PC-9 (cell line): ENCODE results near the gene PRKAR2B. TPM values are rescaled to one million over a fixed set of nuclear protein-coding genes. Genes with fewer than 3 reads are reported as not detected.

Experiments used
- Bru-seq: library from RNA; stranded (reverse); fragments of 400-500 nt; gene quantifications from one replicate; lab custom pipeline; 2021; lab: Mats Ljungman, UMichigan
- BruChase-seq, 2 experiments: library from RNA; stranded (reverse); fragments of 400-500 nt; gene quantifications; one replicate each; lab custom pipeline; 2021; lab: Mats Ljungman, UMichigan
- BruUV-seq: library from RNA; stranded (reverse); fragments of 400-500 nt; replicated peaks from 2 replicates; lab custom pipeline; 2021; lab: Mats Ljungman, UMichigan
- CTCF ChIA-PET: fragments of 300-600 bp; sonication (Branson Sonifier 250); formaldehyde crosslinking; loops from one replicate; lab custom pipeline; 2022; ENCODE audit warnings: antibody characterized with exemption; lab: Charles Lee
- POLR2A ChIA-PET: fragments of 300-600 bp; sonication (Branson Sonifier 250); formaldehyde crosslinking; loops from one replicate; lab custom pipeline; 2022; ENCODE audit warnings: antibody characterized with exemption; ENCODE audit not compliant: unreplicated experiment; lab: Charles Lee
- DNase-seq, 2 experiments: peaks; one replicate each; pipeline versions ENCODE4 v3.0.0 to v3.0.0-alpha.2; 2015 to 2022; ENCODE audit warnings: mixed read lengths in 1 of 2
- H2AFZ ChIP-seq: fragments of 200-600 bp; sonication (generic); 2 replicates; pipeline ENCODE4 v1.8.1; 2017; ENCODE audit warnings: antibody characterized with exemption
- H3F3A ChIP-seq: fragments of 200-600 bp; sonication (generic); 2 replicates; pipeline ENCODE4 v1.8.1; 2017; ENCODE audit warnings: antibody characterized with exemption, mild to moderate bottlenecking, low read depth; ENCODE audit not compliant: insufficient read depth
- H3K27ac ChIP-seq: fragments of 200-600 bp; sonication (generic); 2 replicates; pipeline ENCODE4 v1.6.1; 2016; ENCODE audit warnings: mixed run types
- H3K27me3 ChIP-seq: fragments of 200-600 bp; sonication (generic); 2 replicates; pipeline ENCODE4 v1.6.1; 2016; ENCODE audit warnings: low read depth, mixed run types; ENCODE audit not compliant: insufficient read depth
- H3K36me3 ChIP-seq: fragments of 200-600 bp; sonication (generic); 2 replicates; pipeline ENCODE4 v1.6.1; 2016; ENCODE audit warnings: low read depth, mixed run types
- H3K4me1 ChIP-seq: fragments of 200-600 bp; sonication (generic); replicated peaks from 2 replicates; pipeline ENCODE4 v1.6.1; 2016; ENCODE audit warnings: mixed run types; ENCODE audit not compliant: insufficient read depth
- H3K4me2 ChIP-seq: fragments of 200-600 bp; sonication (generic); 2 replicates; pipeline ENCODE4 v1.6.1; 2017; ENCODE audit warnings: mixed run types
- H3K4me3 ChIP-seq: fragments of 200-600 bp; sonication (generic); 2 replicates; pipeline ENCODE4 v1.6.1; 2016; ENCODE audit warnings: mixed run types
- H3K79me2 ChIP-seq: fragments of 200-600 bp; sonication (generic); 2 replicates; pipeline ENCODE4 v1.6.1; 2017; ENCODE audit warnings: low read depth, mixed run types
- H3K9me2 ChIP-seq: fragments of 200-600 bp; sonication (generic); 2 replicates; pipeline ENCODE4 v1.8.1; 2017; ENCODE audit warnings: mild to moderate bottlenecking; ENCODE audit not compliant: insufficient read depth
- H3K9me3 ChIP-seq: fragments of 200-600 bp; sonication (generic); 2 replicates; pipeline ENCODE4 v1.8.1; 2016; ENCODE audit warnings: low read depth; ENCODE audit not compliant: insufficient read depth
- H4K20me1 ChIP-seq: fragments of 200-600 bp; sonication (generic); 2 replicates; pipeline ENCODE4 v1.8.1; 2017; ENCODE audit not compliant: insufficient read depth
- CTCF ChIP-seq: fragments of 200-600 bp; sonication (generic); conservative IDR thresholded peaks from 2 replicates; pipeline ENCODE4 v1.6.1; 2017; ENCODE audit warnings: mixed run types, antibody characterized with exemption, mild to moderate bottlenecking, moderate library complexity
- EZH2 ChIP-seq: fragments of 200-600 bp; sonication (generic); IDR thresholded peaks from 2 replicates; pipeline ENCODE4 v1.8.0; 2017; ENCODE audit warnings: antibody characterized with exemption, low read depth
- intact Hi-C: fragments of 100-400 bp; cut with micrococcal nuclease; formaldehyde crosslinking; loops from one replicate; pipeline ENCODE4 v1.10.0; 2022; ENCODE audit not compliant: unreplicated experiment
- long read RNA-seq: library from polyadenylated mRNA; stranded (forward); transcript quantifications from one replicate; pipeline ENCODE4 v2.0.0, GENCODE V29; 2022
- total RNA-seq: library from RNA; stranded (reverse); gene quantifications from 2 replicates; pipeline ENCODE4 v1.2.3, GENCODE V29; 2021

The PRKAR2B gene
- 2.7 and 2.9 TPM in 2 replicates for total RNA-seq
- Bru-seq, nascent RNA: percentile 38 among the genes with signal in this experiment
- BruChase-seq, experiment 1, labeled RNA remaining after a 2-hour chase: percentile 35 among the genes with signal in this experiment
- percentile 37 among the genes with signal in this experiment for BruChase-seq, experiment 2, labeled RNA remaining after a 6-hour chase
- long read RNA-seq, transcript PRKAR2B-201 (11 exons, 3,745 nt): major isoform, 5 of 7 reads
- long read RNA-seq, partial matches to known transcripts: 0 of 7 reads
- long read RNA-seq, other reads (novel, unspliced or antisense): 2 of 7 reads

GRCh38 chr7:107044347-107045194 lies at the start of gene PRKAR2B:
PRKAR2B (plus strand) TSS chr7:107044705; CDS start chr7:107044908, 203 bp downstream.
- H3K9me2 ChIP-seq: no peaks in the 10 kb centered on the region
- peak within 1 kb of the TSS; percentile 63 for H3K4me3 ChIP-seq
- CTCF ChIA-PET: no interaction called here
- no peaks in the 10 kb centered on the region for H3K9me3 ChIP-seq
- H2AFZ ChIP-seq: peak within 1 kb of the TSS; percentile 85
- no peaks in the 10 kb centered on the region for H3K36me3 ChIP-seq
- no peaks in the 10 kb centered on the region for H3K79me2 ChIP-seq
- peaks cover 22% of the 10 kb centered on the region for H3K4me1 ChIP-seq
- DNase-seq: peak in 1 of 2 experiments; percentile 73
- TF ChIP-seq EZH2 (no peak), CTCF (no peak)
- no peaks in the 10 kb centered on the region for H4K20me1 ChIP-seq
- H3F3A ChIP-seq: peaks cover 12% of the 10 kb centered on the region
- POLR2A ChIA-PET: no interaction called here
- no peak within 1 kb of the TSS for H3K27ac ChIP-seq
- intact Hi-C loops: no loop called here
- BruUV-seq: no TSS peak
- peak within 1 kb of the TSS; percentile 82 for H3K4me2 ChIP-seq
- H3K27me3 ChIP-seq: no peaks in the 10 kb centered on the region

- no peak overlapping the region for H3K4me2 ChIP-seq
These were observed 49.7 kb upstream of the PRKAR2B start for GRCh38 chr7:106994833-106995232.

More at GRCh38 chr7:106994833-106995232, 49.7 kb upstream of the PRKAR2B start:
- ChIA-PET POLR2A (no interaction called here), CTCF (no interaction called here)
- no peak for TF ChIP-seq EZH2
- no peak for TF ChIP-seq CTCF
- BruUV-seq: no TSS peak
- intact Hi-C loops: no loop called here
- DNase-seq: no peak
- no peak overlapping the region for H3K4me3 ChIP-seq
- H2AFZ ChIP-seq: no peak overlapping the region
- H3K9me2 ChIP-seq: no peaks in the 10 kb centered on the region
- no peaks in the 10 kb centered on the region for H3F3A ChIP-seq
- no peaks in the 10 kb centered on the region for H3K27me3 ChIP-seq
- H3K4me1 ChIP-seq: no peaks in the 10 kb centered on the region
- no peak overlapping the region for H3K27ac ChIP-seq
- H3K36me3 ChIP-seq: no peaks in the 10 kb centered on the region
- H4K20me1 ChIP-seq: no peaks in the 10 kb centered on the region
- H3K79me2 ChIP-seq: no peaks in the 10 kb centered on the region
- H3K9me3 ChIP-seq: no peaks in the 10 kb centered on the region
